IPS-18a (cell line): ENCODE results near the gene YPEL3.

Experiments
- H3K27ac ChIP-seq: one replicate; pipeline ENCODE4 v1.5.1; 2013; ENCODE audit warnings: low read length
- H3K27me3 ChIP-seq: one replicate; pipeline ENCODE4 v1.6.1; 2013; ENCODE audit warnings: mild to moderate bottlenecking, low read length; ENCODE audit not compliant: control insufficient read depth, insufficient read depth
- H3K36me3 ChIP-seq: one replicate; pipeline ENCODE4 v1.6.1; 2013; ENCODE audit warnings: low read depth, low read length; ENCODE audit not compliant: control insufficient read depth
- H3K4me1 ChIP-seq: one replicate; pipeline ENCODE4 v1.6.1; 2013; ENCODE audit warnings: low read depth, low read length; ENCODE audit not compliant: control insufficient read depth
- H3K4me3 ChIP-seq: one replicate; pipeline ENCODE4 v1.5.1; 2013; ENCODE audit warnings: low read length
- H3K9ac ChIP-seq: one replicate; pipeline ENCODE4 v1.6.1; 2013; ENCODE audit warnings: mild to moderate bottlenecking, low read length, moderate library complexity
- H3K9me3 ChIP-seq: one replicate; pipeline ENCODE4 v1.6.1; 2013; ENCODE audit warnings: low read depth, low read length; ENCODE audit not compliant: control insufficient read depth

The YPEL3 gene

GRCh38 chr16:30095166-30096078 is 591 bp downstream of the YPEL3 start:
- no peaks in the 10 kb centered on the region for H3K36me3 ChIP-seq
- no peak overlapping the region for H3K27ac ChIP-seq
- peak overlapping the region; percentile 52 for H3K4me3 ChIP-seq
- H3K9me3 ChIP-seq, result peaks cover 12% of the 10 kb centered on the region
- H3K9ac ChIP-seq, result peak overlapping the region; percentile 48
- H3K4me1 ChIP-seq, result peaks cover 5% of the 10 kb centered on the region
- no peaks in the 10 kb centered on the region for H3K27me3 ChIP-seq

GRCh38 chr16:30094541-30095165 is 1.4 kb downstream of the YPEL3 start:
- Histone ChIP-seq H3K27ac (no peak overlapping the region), H3K9ac (no peak overlapping the region), H3K27me3 (no peaks in the 10 kb centered on the region), H3K36me3 (no peaks in the 10 kb centered on the region), H3K4me3 (no peak overlapping the region), H3K4me1 (peaks cover 5% of the 10 kb centered on the region), H3K9me3 (peaks cover 12% of the 10 kb centered on the region)

- Histone ChIP-seq H3K36me3 (no peaks in the 10 kb centered on the region), H3K27ac (peak overlapping the region; percentile 62), H3K4me1 (peaks cover 5% of the 10 kb centered on the region), H3K9me3 (peaks cover 7% of the 10 kb centered on the region), H3K4me3 (peak overlapping the region; percentile 85), H3K9ac (peak overlapping the region; percentile 86), H3K27me3 (no peaks in the 10 kb centered on the region)
Observed at GRCh38 chr16:30092373-30093010, 3.5 kb downstream of the YPEL3 start.

- Histone ChIP-seq H3K4me1 (peaks cover 5% of the 10 kb centered on the region), H3K4me3 (peak within 1 kb of the TSS; percentile 85), H3K27ac (peak within 1 kb of the TSS; percentile 62), H3K36me3 (no peaks in the 10 kb centered on the region), H3K9me3 (no peaks in the 10 kb centered on the region), H3K27me3 (no peaks in the 10 kb centered on the region), H3K9ac (peak within 1 kb of the TSS; percentile 86)
Observed at GRCh38 chr16:30091474-30092372, 4.3 kb downstream of the YPEL3 start, which contains the start of gene TBX6. Gene TBX6, minus strand, starts transcription at chr16:30091924. Its CDS starts 731 bp downstream, at chr16:30091193.

GRCh38 chr16:30090610-30091331 is 5.2 kb downstream of the YPEL3 start:
- peaks cover 5% of the 10 kb centered on the region for H3K4me1 ChIP-seq

GRCh38 chr16:30088832-30089624 is 7.0 kb downstream of the YPEL3 start:
- Histone ChIP-seq H3K9ac (no peak overlapping the region), H3K9me3 (no peaks in the 10 kb centered on the region), H3K4me1 (no peaks in the 10 kb centered on the region), H3K4me3 (no peak overlapping the region), H3K36me3 (peaks cover 13% of the 10 kb centered on the region), H3K27ac (no peak overlapping the region), H3K27me3 (no peaks in the 10 kb centered on the region)

More at GRCh38 chr16:30090610-30091331, 5.2 kb downstream of the YPEL3 start:
- no peaks in the 10 kb centered on the region for H3K9me3 ChIP-seq
- H3K9ac ChIP-seq, result no peak overlapping the region
- H3K4me3 ChIP-seq, result peak overlapping the region; percentile 85
- no peaks in the 10 kb centered on the region for H3K36me3 ChIP-seq
- no peak overlapping the region for H3K27ac ChIP-seq
- H3K27me3 ChIP-seq, result no peaks in the 10 kb centered on the region

- Histone ChIP-seq H3K4me1 (no peaks in the 10 kb centered on the region), H3K27me3 (no peaks in the 10 kb centered on the region), H3K4me3 (no peak overlapping the region), H3K36me3 (peaks cover 20% of the 10 kb centered on the region), H3K9me3 (no peaks in the 10 kb centered on the region), H3K27ac (no peak overlapping the region), H3K9ac (no peak overlapping the region)
Observed at GRCh38 chr16:30088237-30088831, 7.7 kb downstream of the YPEL3 start.

- no peak overlapping the region for H3K4me3 ChIP-seq
- H3K27ac ChIP-seq, result no peak overlapping the region
- no peaks in the 10 kb centered on the region for H3K9me3 ChIP-seq
- no peak overlapping the region for H3K9ac ChIP-seq
- H3K27me3 ChIP-seq, result no peaks in the 10 kb centered on the region
- H3K36me3 ChIP-seq, result peaks cover 26% of the 10 kb centered on the region
- no peaks in the 10 kb centered on the region for H3K4me1 ChIP-seq
Observed at GRCh38 chr16:30087181-30087898, 8.7 kb downstream of the YPEL3 start.

- Histone ChIP-seq H3K4me3 (no peak overlapping the region), H3K27ac (no peak overlapping the region), H3K36me3 (peaks cover 31% of the 10 kb centered on the region), H3K4me1 (no peaks in the 10 kb centered on the region), H3K9me3 (no peaks in the 10 kb centered on the region), H3K9ac (no peak overlapping the region), H3K27me3 (no peaks in the 10 kb centered on the region)
Observed at GRCh38 chr16:30086291-30087140, 9.5 kb downstream of the YPEL3 start.
